Sigmoid colon (tissue), 7 donors: Measurements from ENCODE around the gene C3orf62. TPM values are rescaled to one million over a fixed set of nuclear protein-coding genes. Genes with fewer than 3 reads are reported as not detected.

Experiments
- DNase-seq: peaks from one replicate; pipeline ENCODE4 v3.0.0-alpha.2; 2019
- H3K27ac ChIP-seq, 4 donors: fragments of 200-600 bp; sonication (generic); one replicate each; pipeline ENCODE4 v1.5.1; 2016 to 2019; ENCODE audit warnings: mild to moderate bottlenecking in 1 of 4
- H3K27me3 ChIP-seq, 3 donors: fragments of 200-600 bp; sonication (generic); one replicate each; pipeline ENCODE4 v1.5.1; 2019; ENCODE audit warnings: mild to moderate bottlenecking in 1 of 3
- H3K36me3 ChIP-seq, 4 donors: fragments of 200-600 bp; sonication (generic); one replicate each; pipeline ENCODE4 v1.5.1; 2016 to 2019
- H3K4me1 ChIP-seq, 4 donors: fragments of 200-600 bp; sonication (generic); one replicate each; pipeline ENCODE4 v1.5.1; 2017 to 2019
- H3K4me3 ChIP-seq, 4 donors: fragments of 200-600 bp; sonication (generic); one replicate each; pipeline ENCODE4 v1.5.1; 2017 to 2019; ENCODE audit warnings: mild to moderate bottlenecking in 2 of 4, moderate library complexity in 1 of 4
- H3K9me3 ChIP-seq, 4 donors: fragments of 200-600 bp in 3 of 4; sonication (generic) in 3 of 4; one replicate each; pipeline versions ENCODE4 v1.5.1 to v1.6.1; 2013 to 2019
- CTCF ChIP-seq, 4 experiments: fragments of 450-650 bp in 3 of 4; fragments of 200-600 bp in 1 of 4; IDR thresholded peaks; one replicate each; pipeline ENCODE4 v1.5.1; 2016 to 2019; ENCODE audit warnings: antibody characterized with exemption in 4 of 4, mild to moderate bottlenecking in 3 of 4, moderate library complexity in 2 of 4
- EP300 ChIP-seq, 4 donors: sonication (generic); formaldehyde crosslinking; IDR thresholded peaks; one replicate each; pipeline ENCODE4 v1.6.1; 2017; ENCODE audit warnings: antibody characterized with exemption in 4 of 4
- POLR2A ChIP-seq, 2 donors: fragments of 450-650 bp; IDR thresholded peaks; one replicate each; pipeline ENCODE4 v1.6.1; 2016; ENCODE audit warnings: antibody characterized with exemption in 2 of 2, mild to moderate bottlenecking in 2 of 2, moderate library complexity in 2 of 2
- POLR2AphosphoS5 ChIP-seq, 4 donors: sonication (generic); formaldehyde crosslinking; IDR thresholded peaks; one replicate each; pipeline ENCODE4 v1.6.1; 2017; ENCODE audit warnings: antibody characterized with exemption in 4 of 4
- WGBS, 2 donors: extraction: QIAGEN DNeasy Blood & Tissue Kit; methylation state at CpG; one replicate each; pipeline ENCODE4 v1.1.7; 2013; 5-methylcytosine and 5-hydroxymethylcytosine counted together
- intact Hi-C: fragments of 100-400 bp; cut with DNase I; formaldehyde crosslinking; loops from one replicate; pipeline ENCODE4 v1.15.1; 2023
- polyA plus RNA-seq, 3 donors: library from polyadenylated mRNA; stranded (reverse); fragments of 200-250 nt; gene quantifications; one replicate each; pipeline ENCODE4 v1.2.3, GENCODE V29; 2013
- total RNA-seq, 4 donors: library from RNA; depleted of rRNA; stranded (reverse); fragments of >200 nt; gene quantifications; one replicate each; pipeline ENCODE4 v1.1.0, GENCODE V29; 2016
- donor health status: healthy with polysubstance abuse.
- donor health status: Bipolar disorder and iron deficiency.
- donor health status: healthy.

C3orf62 gene
- total and polyA plus RNA-seq, 7 donors: 1.2 to 19.4 (median 3.1) TPM

DNA sequence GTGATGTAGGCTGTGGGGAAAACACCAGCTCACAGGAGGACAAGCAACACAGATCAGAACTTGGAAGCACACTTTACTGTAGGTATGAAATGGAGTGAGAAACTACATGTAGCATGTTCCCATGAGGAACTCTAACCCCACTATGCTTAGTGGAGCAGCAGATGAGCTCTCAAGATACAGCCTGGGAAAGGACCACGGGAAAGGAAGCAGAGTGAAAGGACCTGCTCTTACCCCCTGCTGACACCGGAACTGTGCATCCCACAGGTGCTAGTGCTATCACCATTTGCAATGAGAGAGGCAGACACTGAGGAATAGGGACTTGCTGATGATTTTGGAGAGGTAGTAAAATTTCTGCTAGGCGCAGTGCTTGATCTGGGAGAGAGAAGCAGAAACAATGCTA is 34.3 kb upstream of the C3orf62 start:
- no peak for DNase-seq
- peaks cover 0 to 94% (median 31%) of the 10 kb centered on the region in 4 donors for H3K36me3 ChIP-seq
- no peak overlapping the region for H3K4me3 ChIP-seq
- 96 to 97% methylated on average over 3 of the region's 3 CpGs for WGBS, 2 donors
- no peaks in the 10 kb centered on the region for H3K4me1 ChIP-seq
- H3K27me3 ChIP-seq: no peaks in the 10 kb centered on the region
- H3K9me3 ChIP-seq: no peaks in the 10 kb centered on the region
- intact Hi-C loops: no loop called here
- H3K27ac ChIP-seq: no peak overlapping the region
- TF ChIP-seq EP300 (IDR thresholded peaks at IDR 0.05) (no peak), CTCF (IDR thresholded peaks at IDR 0.05) (no peak), POLR2A (IDR thresholded peaks at IDR 0.05) (no peak), POLR2AphosphoS5 (IDR thresholded peaks at IDR 0.05) (no peak)

GRCh38 chr3:49310677-49311076 is 33.6 kb upstream of the C3orf62 start:
- no peaks in the 10 kb centered on the region for H3K27me3 ChIP-seq
- intact Hi-C loops: no loop called here
- H3K4me1 ChIP-seq: no peaks in the 10 kb centered on the region
- peaks cover 0 to 96% (median 33%) of the 10 kb centered on the region in 4 donors for H3K36me3 ChIP-seq
- DNase-seq: no peak
- 98 to 100% methylated on average over 1 of the region's 1 CpG for WGBS, 2 donors
- no peak overlapping the region for H3K27ac ChIP-seq
- TF ChIP-seq POLR2AphosphoS5 (IDR thresholded peaks at IDR 0.05): no peak
- TF ChIP-seq CTCF (IDR thresholded peaks at IDR 0.05): no peak
- no peak for TF ChIP-seq EP300 (IDR thresholded peaks at IDR 0.05)
- no peak for TF ChIP-seq POLR2A (IDR thresholded peaks at IDR 0.05)
- no peaks in the 10 kb centered on the region for H3K9me3 ChIP-seq
- no peak overlapping the region for H3K4me3 ChIP-seq

GRCh38 chr3:49305608-49306007 is 28.6 kb upstream of the C3orf62 start:
- Histone ChIP-seq H3K9me3 (no peaks in the 10 kb centered on the region), H3K4me3 (no peak overlapping the region), H3K27ac (no peak overlapping the region), H3K4me1 (no peaks in the 10 kb centered on the region), H3K27me3 (no peaks in the 10 kb centered on the region), H3K36me3 (peaks cover 11 to 100% (median 51%) of the 10 kb centered on the region in 4 donors)
- 82 to 96% methylated on average over 5 of the region's 5 CpGs for WGBS, 2 donors
- no peak for DNase-seq
- TF ChIP-seq EP300 (IDR thresholded peaks at IDR 0.05): no peak
- no peak for TF ChIP-seq POLR2AphosphoS5 (IDR thresholded peaks at IDR 0.05)
- no peak for TF ChIP-seq POLR2A (IDR thresholded peaks at IDR 0.05)
- no peak for TF ChIP-seq CTCF (IDR thresholded peaks at IDR 0.05)
- intact Hi-C loops: no loop called here

GRCh38 chr3:49302613-49303012 is 25.6 kb upstream of the C3orf62 start:
- H3K27ac ChIP-seq: no peak overlapping the region
- 94 to 98% methylated on average over 1 of the region's 1 CpG for WGBS, 2 donors
- H3K4me3 ChIP-seq: no peak overlapping the region
- no peaks in the 10 kb centered on the region for H3K27me3 ChIP-seq
- intact Hi-C loops: no loop called here
- peaks cover 0 to 3% (median under 1%) of the 10 kb centered on the region in 4 donors for H3K4me1 ChIP-seq
- no peak for DNase-seq
- H3K9me3 ChIP-seq: no peaks in the 10 kb centered on the region
- peaks cover 23 to 100% (median 58%) of the 10 kb centered on the region in 4 donors for H3K36me3 ChIP-seq
- TF ChIP-seq CTCF (IDR thresholded peaks at IDR 0.05): no peak
- TF ChIP-seq POLR2AphosphoS5 (IDR thresholded peaks at IDR 0.05): no peak
- no peak for TF ChIP-seq POLR2A (IDR thresholded peaks at IDR 0.05)
- TF ChIP-seq EP300 (IDR thresholded peaks at IDR 0.05): no peak

- H3K9me3 ChIP-seq: no peaks in the 10 kb centered on the region
- peaks cover 0 to 22% (median 15%) of the 10 kb centered on the region in 4 donors for H3K4me1 ChIP-seq
- intact Hi-C loops: no loop called here
- H3K4me3 ChIP-seq: no peak overlapping the region
- H3K27ac ChIP-seq: no peak overlapping the region
- 96 to 98% methylated on average over 3 of the region's 3 CpGs for WGBS, 2 donors
- TF ChIP-seq POLR2A (IDR thresholded peaks at IDR 0.05) (no peak), CTCF (IDR thresholded peaks at IDR 0.05) (no peak), EP300 (IDR thresholded peaks at IDR 0.05) (no peak), POLR2AphosphoS5 (IDR thresholded peaks at IDR 0.05) (no peak)
- DNase-seq: no peak
- peaks cover 23 to 87% (median 51%) of the 10 kb centered on the region in 4 donors for H3K36me3 ChIP-seq
- H3K27me3 ChIP-seq: no peaks in the 10 kb centered on the region
These were observed 23.6 kb upstream of the C3orf62 start for GRCh38 chr3:49300595-49300994.
